ENCODE measurements around the gene EIF3B. TPM values are rescaled to one million over a fixed set of nuclear protein-coding genes. Genes with fewer than 3 reads are reported as not detected.

The EIF3B gene
- total and polyA plus RNA-seq, 12 donors = 81.4 to 183 (median 110) TPM

DNA sequence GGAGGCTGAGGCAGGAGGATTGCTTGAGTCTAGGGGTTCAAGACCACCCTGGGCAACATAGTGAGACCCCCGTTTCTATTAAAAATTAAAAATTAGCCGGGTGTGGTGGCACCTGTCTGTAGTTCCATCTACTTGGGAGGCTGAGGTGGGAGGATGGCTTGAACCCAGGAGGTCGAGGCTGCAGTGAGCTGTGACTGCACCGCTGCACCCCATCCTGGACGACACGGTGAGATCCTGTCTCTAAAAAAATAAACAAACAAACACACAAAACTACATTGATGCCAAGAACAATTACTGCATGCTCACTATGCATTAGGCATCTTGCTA is 48.0 kb downstream of the EIF3B start:
- Histone ChIP-seq H3K4me3 (peak overlapping the region in 2 of 4 donors; percentile 48 to 76), H3K4me1 (replicated peaks in 1 of 2) (peaks cover 34 to 49% of the 10 kb centered on the region in 2 donors), H3K36me3 (replicated peaks in 1 of 2) (no peaks in the 10 kb centered on the region), H3K27ac (peak overlapping the region in 3 of 5 donors; percentile 32 to 89 (median 62)), H3K9me3 (replicated peaks in 1 of 3) (no peaks in the 10 kb centered on the region), H3K27me3 (no peaks in the 10 kb centered on the region)
- 48 to 58% (median 54%) methylated on average over 6 of the region's 6 CpGs for WGBS, 4 donors
- no peak for DNase-seq
- intact Hi-C loops (cut with DNase I) = loop anchor here in 1 of 2 donors (5.0 kb wide), 1 partner anchor 45 kb away; no protein-coding TSS in a partner anchor
- no peak for TF ChIP-seq POLR2A (IDR thresholded peaks at IDR 0.05)
- TF ChIP-seq, protein P1, sequence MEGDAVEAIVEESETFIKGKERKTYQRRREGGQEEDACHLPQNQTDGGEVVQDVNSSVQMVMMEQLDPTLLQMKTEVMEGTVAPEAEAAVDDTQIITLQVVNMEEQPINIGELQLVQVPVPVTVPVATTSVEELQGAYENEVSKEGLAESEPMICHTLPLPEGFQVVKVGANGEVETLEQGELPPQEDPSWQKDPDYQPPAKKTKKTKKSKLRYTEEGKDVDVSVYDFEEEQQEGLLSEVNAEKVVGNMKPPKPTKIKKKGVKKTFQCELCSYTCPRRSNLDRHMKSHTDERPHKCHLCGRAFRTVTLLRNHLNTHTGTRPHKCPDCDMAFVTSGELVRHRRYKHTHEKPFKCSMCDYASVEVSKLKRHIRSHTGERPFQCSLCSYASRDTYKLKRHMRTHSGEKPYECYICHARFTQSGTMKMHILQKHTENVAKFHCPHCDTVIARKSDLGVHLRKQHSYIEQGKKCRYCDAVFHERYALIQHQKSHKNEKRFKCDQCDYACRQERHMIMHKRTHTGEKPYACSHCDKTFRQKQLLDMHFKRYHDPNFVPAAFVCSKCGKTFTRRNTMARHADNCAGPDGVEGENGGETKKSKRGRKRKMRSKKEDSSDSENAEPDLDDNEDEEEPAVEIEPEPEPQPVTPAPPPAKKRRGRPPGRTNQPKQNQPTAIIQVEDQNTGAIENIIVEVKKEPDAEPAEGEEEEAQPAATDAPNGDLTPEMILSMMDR (IDR thresholded peaks at IDR 0.05) = no peak

DNA sequence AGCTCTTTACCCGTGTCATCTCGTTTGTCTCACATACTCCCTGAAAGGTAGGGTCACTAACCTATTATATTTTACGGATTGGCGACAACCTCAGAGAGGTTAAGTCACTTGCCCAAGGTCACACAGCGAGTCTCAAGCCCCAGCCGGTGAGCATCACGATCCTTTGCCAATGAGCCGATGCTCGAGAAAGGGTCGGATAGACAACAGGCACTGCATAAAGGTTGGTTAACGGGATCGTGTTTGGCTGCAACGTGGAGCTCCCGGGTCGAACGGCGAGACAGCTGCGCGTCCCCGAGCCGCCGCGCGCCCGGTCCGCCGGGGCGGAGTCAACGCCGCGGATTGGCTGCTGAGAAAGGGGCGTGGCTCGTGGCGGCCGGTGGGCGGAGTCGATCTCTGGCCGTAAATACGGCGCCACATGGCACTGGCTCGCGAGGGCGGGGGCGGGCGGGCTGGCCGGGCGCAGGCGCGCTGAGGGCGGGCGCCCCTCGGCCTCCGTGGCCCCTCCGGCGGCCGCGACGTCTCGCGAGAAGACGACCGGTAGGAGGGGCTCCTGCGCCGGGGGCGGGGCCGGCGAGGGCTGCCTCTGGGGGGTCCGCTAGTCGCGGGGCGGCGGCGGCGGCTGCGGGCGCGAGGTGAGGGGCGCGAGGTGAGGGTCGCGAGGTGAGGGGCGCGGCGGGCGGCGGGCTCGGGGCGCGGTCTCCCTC is 48.5 kb downstream of the EIF3B start, which contains the start of gene CHST12:
Gene CHST12, plus strand, starts transcription at position 598 of the 704 bp plus-strand sequence. CDS start 29,029 bp downstream, outside the sequence.
- peak; percentile 94 to 98 (median 96) for DNase-seq
- WGBS, 4 donors = 1 to 3% (median 1%) methylated on average over 4 to 88 of the region's 89 CpGs
- H3K4me1 ChIP-seq (replicated peaks in 1 of 2) = peaks cover 39 to 54% of the 10 kb centered on the region in 2 donors
- no peaks in the 10 kb centered on the region for H3K9me3 ChIP-seq (replicated peaks in 1 of 3)
- intact Hi-C loops (cut with DNase I) = loop anchor here in 1 of 2 donors (5.0 kb wide), 1 partner anchor 46 kb away; no protein-coding TSS in a partner anchor
- H3K4me3 ChIP-seq = peak within 1 kb of the TSS; percentile 64 to 90 (median 81)
- no peaks in the 10 kb centered on the region for H3K27me3 ChIP-seq
- peak in 1 of 2 donors; percentile 25 for TF ChIP-seq POLR2A (IDR thresholded peaks at IDR 0.05)
- TF ChIP-seq, protein P1 (IDR thresholded peaks at IDR 0.05) = no peak
- peak within 1 kb of the TSS in 4 of 5 donors; percentile 55 to 89 (median 64) for H3K27ac ChIP-seq
- no peaks in the 10 kb centered on the region for H3K36me3 ChIP-seq (replicated peaks in 1 of 2)

DNA sequence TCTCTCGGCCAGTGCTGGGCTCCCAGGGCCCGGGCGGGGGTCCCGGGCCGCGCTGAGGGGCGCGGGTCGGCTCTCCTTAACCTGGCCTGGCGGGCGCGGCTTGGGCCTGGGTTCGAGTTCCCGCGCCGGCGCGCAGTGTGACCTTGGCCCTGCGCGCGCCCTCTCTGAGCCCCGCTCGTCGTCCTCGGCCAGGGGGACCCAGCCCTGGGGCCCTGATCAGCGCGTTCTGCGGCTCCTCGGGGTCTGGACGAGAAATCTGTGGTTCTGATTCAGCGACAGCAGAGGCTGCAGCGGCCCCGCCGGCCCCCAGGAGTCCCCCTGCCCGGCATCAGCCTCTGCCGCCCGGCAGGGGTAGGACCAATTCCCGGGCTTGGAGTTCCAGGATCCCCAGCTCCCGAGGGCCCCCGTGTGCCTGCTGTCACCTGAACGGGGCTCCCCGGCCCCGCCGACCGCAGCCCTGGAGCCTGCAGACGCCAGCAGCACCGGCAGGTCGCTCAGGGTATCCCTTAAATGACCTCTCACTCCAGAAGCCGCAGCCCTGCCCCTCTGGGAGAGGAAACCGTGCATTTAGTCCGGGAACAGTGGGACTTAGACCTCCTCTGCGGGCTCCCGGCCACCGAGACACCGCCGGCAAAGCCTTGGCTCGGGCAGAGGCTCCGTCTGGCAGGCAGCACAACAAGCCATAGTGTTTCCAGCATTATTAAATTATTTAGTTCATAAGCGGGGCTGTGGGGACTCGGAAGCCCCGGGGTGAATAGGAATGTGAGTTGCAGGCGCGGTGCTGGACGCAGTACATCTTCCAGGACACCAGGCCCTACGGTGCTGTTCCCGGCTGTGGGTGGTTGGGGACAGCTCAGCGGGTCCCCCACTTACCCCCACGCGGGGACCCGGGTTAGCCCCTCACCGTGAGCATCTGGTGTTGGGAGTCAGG is 49.4 kb downstream of the EIF3B start:
- Histone ChIP-seq H3K36me3 (replicated peaks in 1 of 2) (no peaks in the 10 kb centered on the region), H3K27ac (peak overlapping the region in 4 of 5 donors; percentile 55 to 89 (median 64)), H3K27me3 (no peaks in the 10 kb centered on the region), H3K9me3 (replicated peaks in 1 of 3) (no peaks in the 10 kb centered on the region), H3K4me1 (replicated peaks in 1 of 2) (peaks cover 46 to 62% of the 10 kb centered on the region in 2 donors), H3K4me3 (peak overlapping the region; percentile 64 to 90 (median 81))
- 0 to 8% (median 2%) methylated on average over 12 to 69 of the region's 71 CpGs for WGBS, 4 donors
- TF ChIP-seq, protein P1 (IDR thresholded peaks at IDR 0.05) = peak in 4 of 6 experiments; percentile 15 to 36 (median 28)
- peak in 1 of 2 donors; percentile 3 for TF ChIP-seq POLR2A (IDR thresholded peaks at IDR 0.05)
- intact Hi-C loops (cut with DNase I) = loop anchor here in 1 of 2 donors (5.0 kb wide), 1 partner anchor 47 kb away; no protein-coding TSS in a partner anchor
- peak in 6 of 7 donors; percentile 38 to 70 (median 54) for DNase-seq

All from adrenal gland (tissue), 12 donors.